Anterior cingulate cortex (tissue), 58 donors: Measurements from ENCODE around the gene OPCML.
"Not testable (repeated sequence)": the region's sequence is repeated elsewhere in the genome, so short reads cannot be mapped to it uniquely, and the experiment has no call there.

Source experiments
- DNase-seq, 58 donors: peaks; one replicate each; lab custom pipeline; 2025; lab: John Stamatoyannopoulos, UW

The OPCML gene

GRCh38 chr11:132379540-132379939 is 1152.8 kb downstream of the OPCML start:
- no peak for DNase-seq

- no peak for DNase-seq
Measured at GRCh38 chr11:132373405-132374143, 1158.7 kb downstream of the OPCML start.

- not testable (repeated sequence) for DNase-seq
Measured at GRCh38 chr11:132370114-132370513, 1162.2 kb downstream of the OPCML start.

- no peak for DNase-seq
Measured at GRCh38 chr11:132367293-132367692, 1165.0 kb downstream of the OPCML start.

- DNase-seq = no peak
Measured at GRCh38 chr11:132365650-132366049, 1166.7 kb downstream of the OPCML start.
